Parathyroid adenoma (tissue), 2 donors: Measurements from ENCODE around the gene BAG5.

Experiments
- H2AFZ ChIP-seq: fragments of 300-600 bp; sonication (generic); one replicate; pipeline ENCODE4 v1.7.0; 2017; ENCODE audit warnings: antibody characterized with exemption, mild to moderate bottlenecking
- H3K27ac ChIP-seq: fragments of 300-600 bp; sonication (generic); one replicate; pipeline ENCODE4 v1.7.0; 2017
- H3K27me3 ChIP-seq: fragments of 300-600 bp; sonication (generic); one replicate; pipeline ENCODE4 v1.7.0; 2017; ENCODE audit warnings: low read length; ENCODE audit not compliant: control insufficient read depth, insufficient read depth
- H3K36me3 ChIP-seq: fragments of 300-600 bp; sonication (generic); one replicate; pipeline ENCODE4 v1.7.0; 2017; ENCODE audit warnings: low read length; ENCODE audit not compliant: control insufficient read depth, insufficient read depth
- H3K4me1 ChIP-seq: fragments of 300-600 bp; sonication (generic); one replicate; pipeline ENCODE4 v1.7.0; 2017; ENCODE audit warnings: control low read depth
- H3K4me2 ChIP-seq: fragments of 300-600 bp; sonication (generic); one replicate; pipeline ENCODE4 v1.7.0; 2017; ENCODE audit warnings: low read length
- H3K4me3 ChIP-seq: fragments of 300-600 bp; sonication (generic); one replicate; pipeline ENCODE4 v1.7.0; 2017; ENCODE audit warnings: low read depth, low read length
- H3K79me2 ChIP-seq: fragments of 300-600 bp; sonication (generic); one replicate; pipeline ENCODE4 v1.7.0; 2017; ENCODE audit warnings: control low read depth
- H3K9ac ChIP-seq: fragments of 300-600 bp; sonication (generic); one replicate; pipeline ENCODE4 v1.7.0; 2017; ENCODE audit warnings: mild to moderate bottlenecking
- H3K9me3 ChIP-seq: fragments of 300-600 bp; sonication (generic); one replicate; pipeline ENCODE4 v1.7.0; 2017; ENCODE audit warnings: low read length; ENCODE audit not compliant: control insufficient read depth
- TF ChIP-seq, protein P1 (sequence below): fragments of 300-600 bp; sonication (generic); IDR thresholded peaks from one replicate; pipeline ENCODE4 v1.7.0; 2017; ENCODE audit warnings: antibody characterized with exemption, mild to moderate bottlenecking
- donor health status: primary hyperparathyroidism.

BAG5 gene

DNA sequence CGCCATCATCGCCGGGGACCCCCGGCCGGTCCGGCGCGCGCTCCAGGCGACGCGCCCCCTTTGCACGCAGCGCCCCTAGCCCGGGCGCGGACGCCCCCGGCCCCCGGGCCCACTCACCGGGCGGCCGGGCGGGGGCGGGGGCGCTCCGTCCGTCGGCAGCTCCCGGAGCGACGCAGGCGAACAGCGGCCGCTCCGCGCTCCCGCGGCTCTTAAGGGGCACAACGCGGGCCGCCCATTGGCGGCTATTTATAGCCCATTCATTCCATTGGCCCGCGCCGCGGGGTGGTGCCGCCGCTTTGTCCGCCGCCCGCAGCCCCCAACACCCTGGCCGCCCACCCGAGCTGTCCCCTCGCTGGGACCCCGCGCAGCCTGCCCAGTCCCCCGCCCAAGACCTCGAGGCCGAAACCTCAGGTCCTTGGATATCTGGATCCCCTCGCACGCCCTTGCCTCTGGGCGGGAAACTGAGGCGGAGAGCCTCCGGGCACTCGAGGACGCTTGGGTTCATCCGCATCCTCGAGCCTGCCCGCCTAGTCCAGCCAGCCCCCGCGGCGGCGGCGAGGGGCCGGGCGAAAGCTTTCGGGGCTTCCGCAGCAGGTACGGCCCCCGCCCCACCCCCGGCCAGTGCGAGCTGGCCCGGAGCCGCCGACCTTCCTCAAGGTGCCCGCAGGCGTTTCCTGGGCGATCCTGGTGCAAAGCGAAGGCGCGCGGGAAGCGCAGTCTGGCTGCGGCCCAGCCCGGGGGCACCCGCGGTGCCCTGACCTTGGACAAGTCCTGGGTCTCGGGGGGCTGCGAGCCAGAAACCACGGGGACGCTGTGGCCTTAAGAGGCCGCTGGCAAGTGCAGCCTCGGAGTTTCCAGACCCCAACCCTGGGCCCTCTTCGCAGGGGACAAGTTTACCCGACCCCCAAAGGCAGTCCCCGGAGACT lies 39.5 kb downstream of the BAG5 start, which contains the start of gene CKB:
CKB (minus strand) TSS at position 182 of the 926 bp plus-strand sequence. CDS start 337 bp downstream, outside the sequence.
- H3K4me1 ChIP-seq, result peaks cover 25% of the 10 kb centered on the region
- H3K4me3 ChIP-seq, result peak within 1 kb of the TSS; percentile 74
- no peaks in the 10 kb centered on the region for H3K79me2 ChIP-seq
- peak within 1 kb of the TSS; percentile 81 for H2AFZ ChIP-seq
- H3K4me2 ChIP-seq, result peak within 1 kb of the TSS; percentile 84
- TF ChIP-seq, protein P1, sequence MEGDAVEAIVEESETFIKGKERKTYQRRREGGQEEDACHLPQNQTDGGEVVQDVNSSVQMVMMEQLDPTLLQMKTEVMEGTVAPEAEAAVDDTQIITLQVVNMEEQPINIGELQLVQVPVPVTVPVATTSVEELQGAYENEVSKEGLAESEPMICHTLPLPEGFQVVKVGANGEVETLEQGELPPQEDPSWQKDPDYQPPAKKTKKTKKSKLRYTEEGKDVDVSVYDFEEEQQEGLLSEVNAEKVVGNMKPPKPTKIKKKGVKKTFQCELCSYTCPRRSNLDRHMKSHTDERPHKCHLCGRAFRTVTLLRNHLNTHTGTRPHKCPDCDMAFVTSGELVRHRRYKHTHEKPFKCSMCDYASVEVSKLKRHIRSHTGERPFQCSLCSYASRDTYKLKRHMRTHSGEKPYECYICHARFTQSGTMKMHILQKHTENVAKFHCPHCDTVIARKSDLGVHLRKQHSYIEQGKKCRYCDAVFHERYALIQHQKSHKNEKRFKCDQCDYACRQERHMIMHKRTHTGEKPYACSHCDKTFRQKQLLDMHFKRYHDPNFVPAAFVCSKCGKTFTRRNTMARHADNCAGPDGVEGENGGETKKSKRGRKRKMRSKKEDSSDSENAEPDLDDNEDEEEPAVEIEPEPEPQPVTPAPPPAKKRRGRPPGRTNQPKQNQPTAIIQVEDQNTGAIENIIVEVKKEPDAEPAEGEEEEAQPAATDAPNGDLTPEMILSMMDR, result no peak
- no peaks in the 10 kb centered on the region for H3K36me3 ChIP-seq
- H3K27ac ChIP-seq, result peak within 1 kb of the TSS; percentile 95
- no peak within 1 kb of the TSS for H3K9ac ChIP-seq
- no peaks in the 10 kb centered on the region for H3K9me3 ChIP-seq
- no peaks in the 10 kb centered on the region for H3K27me3 ChIP-seq

DNA sequence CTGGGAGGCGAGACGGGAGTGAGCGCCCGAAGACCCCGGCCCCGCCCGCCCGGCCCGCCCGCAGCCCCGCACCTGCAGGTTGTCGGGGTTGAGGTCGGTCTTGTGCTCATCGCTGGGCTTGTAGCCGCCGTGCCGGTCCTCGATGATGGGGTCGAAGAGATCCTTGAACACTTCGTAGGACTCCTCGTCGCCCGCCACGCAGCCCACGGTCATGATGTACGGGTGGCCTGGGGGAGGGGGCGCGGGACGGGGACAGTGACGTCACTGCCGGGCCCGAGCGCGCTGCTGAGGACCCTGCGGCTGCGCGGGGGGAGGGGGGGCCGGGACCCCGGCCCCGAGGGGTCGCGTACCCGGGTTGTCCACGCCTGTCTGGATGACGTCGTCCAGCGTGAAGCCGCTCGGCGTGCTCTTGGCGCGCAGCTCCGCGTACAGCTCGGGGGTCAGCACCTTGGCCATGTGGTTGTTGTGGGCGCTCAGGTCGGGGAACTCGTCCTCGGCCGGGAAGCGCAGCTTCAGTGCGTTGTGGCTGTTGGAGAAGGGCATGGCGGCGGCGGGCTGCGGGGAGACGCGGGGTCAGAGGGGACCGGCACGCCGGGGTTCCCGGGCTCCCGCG lies 40.4 kb downstream of the BAG5 start:
- Histone ChIP-seq H3K27me3 (no peaks in the 10 kb centered on the region), H3K4me1 (peaks cover 27% of the 10 kb centered on the region), H2AFZ (peak overlapping the region; percentile 81), H3K9me3 (no peaks in the 10 kb centered on the region), H3K9ac (no peak overlapping the region), H3K27ac (peak overlapping the region; percentile 95), H3K79me2 (no peaks in the 10 kb centered on the region), H3K4me3 (peak overlapping the region; percentile 74), H3K4me2 (peak overlapping the region; percentile 84), H3K36me3 (no peaks in the 10 kb centered on the region)
- TF ChIP-seq, protein P1, result no peak

DNA sequence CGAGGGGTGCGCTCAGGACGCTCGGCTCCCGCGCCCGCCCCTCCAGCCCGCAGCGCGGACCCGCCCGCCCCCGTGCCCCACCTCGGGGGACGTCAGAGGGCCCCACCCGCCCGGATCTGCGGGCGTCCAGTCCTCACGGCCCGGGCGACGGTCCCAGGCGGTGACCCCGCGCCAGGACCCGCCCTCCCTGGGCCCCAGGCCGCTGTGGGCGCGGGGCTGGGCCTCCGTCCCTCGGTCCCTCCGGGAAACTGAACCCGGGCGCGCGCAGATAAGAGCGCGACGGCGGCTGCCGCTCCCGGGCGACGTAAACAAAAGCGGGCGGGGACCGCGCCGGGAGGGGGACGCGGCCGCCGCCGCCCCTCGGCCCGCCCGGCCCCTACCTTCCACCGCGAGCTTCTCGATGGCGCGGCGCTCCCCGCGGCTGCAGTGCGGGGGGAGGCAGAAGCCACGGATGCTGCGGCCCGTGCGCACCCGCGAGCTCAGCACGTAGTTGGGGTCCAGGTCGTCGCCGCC lies 41.0 kb downstream of the BAG5 start:
- peak overlapping the region; percentile 74 for H3K4me3 ChIP-seq
- H3K9ac ChIP-seq, result peak overlapping the region; percentile 48
- H3K36me3 ChIP-seq, result no peaks in the 10 kb centered on the region
- H3K79me2 ChIP-seq, result no peaks in the 10 kb centered on the region
- no peaks in the 10 kb centered on the region for H3K27me3 ChIP-seq
- H3K9me3 ChIP-seq, result no peaks in the 10 kb centered on the region
- peaks cover 27% of the 10 kb centered on the region for H3K4me1 ChIP-seq
- peak overlapping the region; percentile 84 for H3K4me2 ChIP-seq
- H2AFZ ChIP-seq, result peak overlapping the region; percentile 81
- peak overlapping the region; percentile 95 for H3K27ac ChIP-seq
- TF ChIP-seq, protein P1, result no peak

DNA sequence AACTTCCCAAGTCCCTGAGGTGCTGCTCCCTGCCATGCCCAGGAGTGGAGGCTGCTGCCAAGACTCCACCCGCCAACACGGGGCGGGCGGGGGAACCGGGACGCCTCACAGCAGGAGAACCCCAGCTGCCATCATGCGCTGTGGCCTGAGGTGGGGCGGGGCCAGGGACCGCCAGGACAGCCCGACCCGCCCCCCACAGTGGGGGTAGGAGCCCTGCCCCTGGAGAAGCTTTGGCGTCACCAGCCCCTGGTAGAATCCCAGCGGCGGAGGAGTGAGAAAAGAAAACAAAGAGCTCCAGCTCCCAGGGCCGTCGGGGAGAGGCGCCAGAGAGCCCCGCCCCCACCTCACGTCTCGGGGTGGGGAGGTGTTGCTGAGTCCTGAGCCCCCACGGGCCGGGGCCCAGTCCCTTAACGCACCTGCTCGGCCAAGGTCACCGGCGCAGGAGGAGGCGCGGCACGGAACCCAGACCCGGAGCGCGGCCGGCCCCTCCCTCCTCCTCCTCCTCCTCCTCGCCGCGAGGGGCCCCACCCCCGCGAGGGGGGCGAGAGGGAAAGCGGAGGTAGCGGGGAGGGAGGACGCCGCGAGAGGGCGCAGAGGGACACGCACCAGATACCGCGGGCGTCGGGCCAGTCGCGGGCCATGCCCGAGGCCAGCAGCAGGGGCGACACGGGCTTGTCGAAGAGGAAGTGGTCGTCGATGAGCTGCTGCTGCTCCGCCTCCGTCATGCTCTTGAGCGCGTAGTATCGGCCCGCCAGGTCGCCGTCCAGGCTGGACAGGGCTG lies 41.6 kb downstream of the BAG5 start:
- Histone ChIP-seq H3K9me3 (no peaks in the 10 kb centered on the region), H3K9ac (peak overlapping the region; percentile 48), H3K4me3 (peak overlapping the region; percentile 74), H3K36me3 (no peaks in the 10 kb centered on the region), H3K27me3 (no peaks in the 10 kb centered on the region), H2AFZ (peak overlapping the region; percentile 81), H3K79me2 (no peaks in the 10 kb centered on the region), H3K4me2 (peak overlapping the region; percentile 84), H3K4me1 (peaks cover 27% of the 10 kb centered on the region), H3K27ac (peak overlapping the region; percentile 95)
- TF ChIP-seq, protein P1, result peak; percentile 71
